Measurements from ENCODE around the gene OR6K3.

- TF ChIP-seq, protein P1, sequence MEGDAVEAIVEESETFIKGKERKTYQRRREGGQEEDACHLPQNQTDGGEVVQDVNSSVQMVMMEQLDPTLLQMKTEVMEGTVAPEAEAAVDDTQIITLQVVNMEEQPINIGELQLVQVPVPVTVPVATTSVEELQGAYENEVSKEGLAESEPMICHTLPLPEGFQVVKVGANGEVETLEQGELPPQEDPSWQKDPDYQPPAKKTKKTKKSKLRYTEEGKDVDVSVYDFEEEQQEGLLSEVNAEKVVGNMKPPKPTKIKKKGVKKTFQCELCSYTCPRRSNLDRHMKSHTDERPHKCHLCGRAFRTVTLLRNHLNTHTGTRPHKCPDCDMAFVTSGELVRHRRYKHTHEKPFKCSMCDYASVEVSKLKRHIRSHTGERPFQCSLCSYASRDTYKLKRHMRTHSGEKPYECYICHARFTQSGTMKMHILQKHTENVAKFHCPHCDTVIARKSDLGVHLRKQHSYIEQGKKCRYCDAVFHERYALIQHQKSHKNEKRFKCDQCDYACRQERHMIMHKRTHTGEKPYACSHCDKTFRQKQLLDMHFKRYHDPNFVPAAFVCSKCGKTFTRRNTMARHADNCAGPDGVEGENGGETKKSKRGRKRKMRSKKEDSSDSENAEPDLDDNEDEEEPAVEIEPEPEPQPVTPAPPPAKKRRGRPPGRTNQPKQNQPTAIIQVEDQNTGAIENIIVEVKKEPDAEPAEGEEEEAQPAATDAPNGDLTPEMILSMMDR (conservative IDR thresholded peaks at IDR 0.05 in 1 of 2, IDR thresholded peaks at IDR 0.05 in 1 of 2; ENCODE audit: low read depth in 1 of 2, low read length in 2 of 2), result no peak
- TF ChIP-seq EZH2 (IDR thresholded peaks at IDR 0.05; ENCODE audit: low read length, missing control alignments), result no peak
These were observed 31.7 kb upstream of the OR6K3 start for GRCh38 chr1:158752155-158752712.
